Activated CD4-positive, alpha-beta T cell treated with anti-CD3 and anti-CD28 coated beads, Interleukin-2, amount 50 U/mL, for 48 hours (primary cell): ENCODE data around the gene CHST11.

Experiments used
- DNase-seq, 2 experiments: peaks; one replicate each; pipeline ENCODE4 v3.0.0-alpha.2; 2020

Gene CHST11

DNA sequence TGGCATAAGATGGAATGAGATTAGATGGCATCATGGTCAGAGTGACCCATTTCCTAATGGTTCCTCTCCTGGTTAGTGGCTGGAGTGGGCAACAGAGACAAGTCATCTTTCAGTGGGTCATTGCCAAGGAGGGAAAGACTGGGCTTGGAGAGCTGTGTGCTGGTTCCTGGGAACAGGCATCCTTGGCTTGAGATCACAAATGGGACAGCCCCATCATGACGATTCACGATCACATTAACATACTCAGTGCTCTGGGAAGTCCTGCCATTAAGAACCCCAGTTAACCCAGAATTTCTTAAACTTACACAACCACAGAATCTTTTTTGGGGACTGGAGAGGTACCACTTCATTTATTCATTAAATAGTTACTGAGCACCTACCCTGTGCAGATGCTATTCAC lies 27.3 kb downstream of the CHST11 start:
- DNase-seq = no peak

DNA sequence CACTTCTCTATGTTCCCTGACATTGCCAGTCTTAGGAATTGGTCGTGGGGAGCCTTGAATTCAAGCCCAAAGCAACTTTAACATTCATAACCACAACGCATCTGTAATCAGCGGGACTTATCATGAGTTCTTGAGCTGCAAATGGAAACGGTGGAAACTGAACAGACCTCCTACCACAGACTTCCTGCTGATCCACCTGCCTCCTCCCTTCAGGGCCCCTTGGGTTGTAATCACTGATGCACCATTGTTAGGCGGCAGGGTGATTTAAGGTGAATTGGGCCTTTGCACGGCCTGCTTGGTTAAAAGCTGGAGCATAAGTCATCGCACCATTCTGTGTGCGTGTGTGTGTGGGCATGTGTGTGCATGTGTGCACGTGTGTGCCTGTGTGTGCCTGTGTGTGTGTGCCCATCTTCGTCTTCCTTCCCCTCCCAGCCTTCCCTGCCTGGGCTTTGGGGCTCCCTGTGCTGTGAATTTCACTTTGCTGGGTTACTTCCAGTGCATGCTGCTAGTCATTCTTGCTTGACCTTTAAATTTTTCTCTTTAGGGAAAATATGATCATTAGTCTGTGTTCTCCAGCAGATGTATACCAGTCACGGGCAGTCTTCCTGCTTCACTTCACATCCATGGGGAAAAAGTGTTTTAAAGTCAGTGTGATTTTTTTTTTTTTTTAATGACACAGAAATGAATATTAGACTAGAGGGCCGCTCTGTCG lies 29.1 kb downstream of the CHST11 start:
- DNase-seq = peak; percentile 34 to 55

DNA sequence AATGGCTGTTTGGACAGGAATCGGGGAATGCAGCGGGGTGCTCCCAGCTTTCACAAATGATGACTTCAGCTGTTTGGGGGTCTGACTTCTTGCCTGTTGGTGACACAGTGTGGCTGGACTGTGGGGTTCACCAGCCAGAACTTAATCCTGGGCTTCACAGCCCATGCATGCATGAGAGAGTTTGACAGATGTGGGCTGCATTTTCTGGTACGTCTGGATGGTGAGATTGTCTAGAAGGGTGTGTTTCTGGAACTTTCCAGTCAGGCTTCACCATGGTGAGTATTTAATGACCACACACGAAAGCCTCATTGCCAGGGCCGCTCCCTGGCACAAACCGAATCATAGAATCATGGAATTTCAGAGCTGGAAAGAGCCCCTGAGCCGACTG lies 29.6 kb downstream of the CHST11 start:
- DNase-seq = no peak

DNA sequence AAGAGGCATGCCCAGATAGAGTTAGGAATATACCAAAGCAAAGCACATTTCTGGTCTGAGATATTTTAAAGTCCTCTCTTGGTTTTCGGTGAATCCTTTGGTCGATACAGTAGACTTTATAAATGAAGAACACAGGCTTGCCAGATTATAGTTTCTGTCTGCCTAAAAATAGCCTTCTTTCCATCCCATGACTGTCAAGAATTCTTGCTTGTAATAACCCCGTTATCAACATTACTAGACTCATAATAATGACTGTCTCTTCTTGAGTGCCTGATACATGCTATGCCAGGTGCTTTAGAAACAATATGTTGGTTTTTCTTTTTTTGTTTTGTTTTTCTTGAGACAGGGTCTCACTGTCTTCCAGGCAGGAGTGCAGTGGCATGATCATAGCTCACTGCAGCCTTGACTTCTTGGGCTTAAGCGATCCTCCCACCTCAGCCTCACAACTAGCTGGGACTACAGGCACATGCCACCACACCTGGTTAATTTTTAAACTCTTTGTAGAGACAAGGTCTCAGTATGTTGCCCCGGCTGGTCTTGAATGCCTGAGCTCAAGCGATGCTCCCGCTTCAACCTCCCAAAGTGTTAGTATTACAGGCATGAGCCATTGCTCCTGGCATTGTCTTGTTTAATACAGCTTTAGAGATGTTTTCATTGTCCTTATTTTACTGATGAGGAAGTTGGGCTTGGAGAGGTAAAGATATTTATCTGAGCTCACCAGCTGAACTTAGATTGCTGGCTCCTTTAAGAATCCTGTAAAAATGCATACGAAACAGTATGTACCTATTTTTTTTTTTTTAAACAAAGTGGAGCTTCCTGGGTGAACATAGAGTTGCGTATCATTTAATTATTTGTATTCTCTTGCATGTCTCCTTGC lies 30.4 kb downstream of the CHST11 start:
- DNase-seq = no peak

DNA sequence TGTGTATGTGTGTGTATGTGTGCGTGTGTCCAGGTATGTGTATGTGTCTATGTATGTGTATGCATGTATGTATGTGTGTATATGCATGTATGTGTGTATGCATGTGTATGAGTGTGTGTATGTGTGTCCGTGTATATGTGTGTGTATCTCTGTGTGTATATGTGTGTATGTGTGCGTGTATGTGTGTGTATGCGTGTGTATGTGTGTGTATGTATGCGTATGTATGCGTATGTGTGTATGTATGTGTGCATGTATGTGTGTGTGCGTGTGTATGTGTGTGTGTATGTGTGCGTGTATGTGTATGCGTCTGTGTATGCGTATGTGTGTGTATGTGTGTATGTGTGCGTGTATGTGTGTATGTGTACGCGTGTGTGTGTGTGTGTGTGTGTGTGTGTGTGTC lies 31.6 kb downstream of the CHST11 start:
- DNase-seq = no peak

DNA sequence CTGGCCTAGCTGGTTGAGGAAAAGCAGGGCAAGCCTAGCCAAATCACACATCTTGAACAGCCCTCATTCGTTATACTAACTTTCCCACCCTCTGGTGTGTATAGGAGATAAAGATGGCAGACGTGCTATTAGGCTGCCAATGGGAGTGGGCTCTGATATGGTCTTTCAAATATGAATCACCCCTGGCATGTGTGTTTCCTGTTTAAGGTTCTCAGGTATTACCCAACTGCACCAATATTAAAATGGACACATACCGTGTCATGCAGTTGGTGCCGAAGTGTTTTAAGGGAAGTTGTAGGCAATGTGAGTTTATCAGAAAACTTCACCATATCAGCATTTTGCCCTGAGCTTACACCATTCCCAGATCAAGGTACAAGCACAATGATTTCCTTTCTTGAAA lies 33.4 kb downstream of the CHST11 start:
- no peak for DNase-seq

DNA sequence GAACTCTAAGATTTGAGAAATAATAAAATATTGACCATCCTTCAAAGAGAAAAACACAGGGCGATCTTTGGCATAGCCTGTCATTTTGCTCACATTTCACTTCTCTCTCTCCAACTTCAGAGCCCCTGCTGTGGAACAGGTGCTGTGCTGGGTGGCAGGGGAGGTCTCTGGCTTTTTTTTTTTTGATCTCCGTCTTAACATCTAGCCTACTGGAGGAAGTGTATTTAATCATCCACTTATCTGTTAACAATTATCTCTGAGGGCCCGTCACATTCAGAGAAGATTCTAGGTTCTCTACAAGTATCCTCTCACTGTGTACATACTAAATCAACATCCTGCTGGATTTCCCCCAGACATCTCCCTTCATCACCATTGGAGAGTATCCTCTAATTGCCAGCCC lies 34.1 kb downstream of the CHST11 start:
- no peak for DNase-seq

DNA sequence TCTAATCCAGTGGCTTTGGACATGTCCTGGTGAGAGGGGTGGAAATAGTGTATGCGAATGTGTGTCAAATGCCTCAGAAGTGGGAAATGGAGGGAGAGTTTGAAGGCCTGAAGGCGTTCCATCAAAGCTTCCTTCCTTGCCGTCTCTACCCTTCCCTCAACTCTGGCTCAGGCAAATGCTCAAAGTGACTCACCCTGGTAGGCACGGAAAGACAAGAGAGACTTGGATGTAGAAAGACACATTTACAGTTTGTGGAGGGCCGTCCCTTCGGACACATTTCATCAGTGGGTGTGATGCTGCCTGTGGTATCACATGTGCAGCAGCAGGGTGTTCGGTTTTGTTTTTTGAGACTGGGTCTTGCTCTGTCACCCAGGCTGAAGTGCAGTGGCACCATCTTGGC lies 36.7 kb downstream of the CHST11 start:
- no peak for DNase-seq

DNA sequence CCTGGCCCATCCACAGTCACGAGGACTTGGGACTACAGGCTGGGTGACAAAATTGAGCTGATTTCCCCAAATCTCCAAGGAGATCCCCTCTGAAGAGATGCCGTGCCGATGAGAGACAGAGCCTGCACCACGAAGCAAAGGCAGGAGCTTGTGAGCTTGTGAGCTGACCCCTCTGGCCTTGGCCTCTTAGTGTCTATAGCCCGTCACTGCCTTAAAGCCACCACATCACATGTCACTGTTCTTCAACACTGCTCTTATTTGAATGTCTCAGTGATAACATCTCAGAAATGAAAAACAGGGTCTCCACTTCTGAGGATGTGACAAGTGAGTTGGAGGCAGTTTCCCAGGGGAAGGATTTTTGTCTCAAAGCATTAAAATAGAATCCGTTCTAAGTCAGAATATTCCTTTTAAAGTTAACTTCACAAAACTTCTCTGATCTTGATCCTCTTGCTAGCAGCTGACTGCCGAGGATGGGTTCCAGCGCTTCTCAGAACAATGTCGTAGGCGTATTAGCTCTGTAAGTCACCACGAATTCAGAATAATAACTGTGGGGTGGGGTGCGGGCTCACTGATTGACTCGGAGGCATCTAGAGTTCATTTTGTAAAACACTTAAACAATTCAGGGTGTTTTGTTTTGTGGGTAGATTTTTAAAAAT lies 37.5 kb downstream of the CHST11 start:
- peak; percentile 80 to 86 for DNase-seq

DNA sequence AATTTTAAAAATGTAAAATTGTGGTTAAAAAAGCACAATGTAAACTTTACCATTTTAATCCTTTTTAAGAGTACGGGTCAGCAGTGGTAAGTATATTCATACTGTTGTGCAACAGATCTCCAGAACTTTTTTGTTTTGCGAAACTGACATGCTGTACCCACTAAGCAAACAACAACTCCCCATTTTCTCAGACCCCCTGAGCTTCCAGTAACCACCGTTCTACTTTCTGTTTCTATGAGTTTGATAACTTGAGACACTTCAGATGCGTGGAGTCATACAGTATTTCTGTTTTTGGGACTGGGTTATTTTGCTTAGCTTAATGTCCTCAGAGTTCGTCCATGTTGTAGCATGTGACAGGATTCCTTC lies 38.0 kb downstream of the CHST11 start:
- DNase-seq = no peak

DNA sequence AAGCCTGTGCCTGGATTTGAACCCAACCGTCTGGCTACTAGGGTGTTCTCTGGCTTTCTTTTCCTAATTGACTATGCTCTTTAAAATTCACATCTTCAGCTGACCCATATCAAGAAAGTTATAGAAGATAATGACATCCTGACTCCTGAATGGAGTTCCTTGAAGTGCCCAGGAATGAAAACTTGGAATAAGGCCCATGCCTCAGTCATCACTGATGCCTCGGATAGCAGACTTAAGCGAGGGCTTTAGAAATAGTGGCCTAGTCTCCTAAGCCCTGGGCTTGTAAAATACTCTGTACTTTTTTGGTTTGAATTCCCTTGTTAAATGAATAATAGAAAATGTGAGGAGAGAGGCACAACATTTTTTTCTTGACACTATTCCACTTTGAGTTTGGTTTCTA lies 39.0 kb downstream of the CHST11 start:
- no peak for DNase-seq

DNA sequence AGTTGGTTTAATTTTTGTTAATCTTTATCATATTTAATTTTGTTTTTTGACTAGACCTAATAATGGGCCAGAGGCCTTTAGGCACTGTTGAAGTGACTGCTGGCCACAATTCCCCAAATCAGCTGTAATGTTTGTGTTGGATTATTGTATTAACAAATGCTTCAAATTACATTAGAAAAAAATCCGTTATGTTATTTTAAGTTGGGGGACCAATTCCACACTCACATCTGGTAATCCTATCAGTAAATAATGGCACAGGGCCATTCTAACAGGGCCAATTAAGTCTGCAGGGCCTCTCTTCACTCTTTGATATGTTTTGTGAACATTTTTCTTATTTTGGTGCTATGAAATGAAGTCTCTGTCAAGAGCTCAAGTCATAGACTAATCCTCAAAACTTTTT lies 39.6 kb downstream of the CHST11 start:
- no peak for DNase-seq

DNA sequence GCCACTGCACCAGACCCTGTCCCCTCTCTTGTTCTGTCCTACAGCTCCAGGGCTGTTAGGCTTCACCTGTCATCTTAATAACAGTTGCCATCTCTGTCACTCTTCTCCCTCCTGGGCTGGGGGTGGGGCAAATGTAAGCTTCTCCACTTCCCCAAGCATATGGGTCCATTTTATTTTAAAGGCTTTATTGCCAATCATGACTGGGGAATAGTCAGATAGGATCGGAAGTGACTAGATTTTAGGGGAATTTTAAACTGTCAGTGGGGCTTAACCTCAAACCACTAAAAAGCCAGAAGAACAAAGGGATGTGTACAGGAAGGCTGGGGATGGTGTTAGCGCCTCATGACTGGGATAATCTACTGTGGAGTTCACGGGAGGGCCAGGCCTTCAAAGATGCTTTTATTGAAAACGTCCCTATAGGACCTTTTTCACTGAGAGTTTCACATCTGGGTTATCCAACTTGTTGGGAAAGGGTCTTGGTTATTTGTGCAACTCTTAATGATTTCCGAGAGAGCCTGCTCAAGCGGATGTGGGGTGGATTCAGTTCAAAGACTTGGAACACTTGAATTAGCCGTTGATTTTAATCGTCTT lies 41.6 kb downstream of the CHST11 start:
- DNase-seq = peak; percentile 49 to 50

DNA sequence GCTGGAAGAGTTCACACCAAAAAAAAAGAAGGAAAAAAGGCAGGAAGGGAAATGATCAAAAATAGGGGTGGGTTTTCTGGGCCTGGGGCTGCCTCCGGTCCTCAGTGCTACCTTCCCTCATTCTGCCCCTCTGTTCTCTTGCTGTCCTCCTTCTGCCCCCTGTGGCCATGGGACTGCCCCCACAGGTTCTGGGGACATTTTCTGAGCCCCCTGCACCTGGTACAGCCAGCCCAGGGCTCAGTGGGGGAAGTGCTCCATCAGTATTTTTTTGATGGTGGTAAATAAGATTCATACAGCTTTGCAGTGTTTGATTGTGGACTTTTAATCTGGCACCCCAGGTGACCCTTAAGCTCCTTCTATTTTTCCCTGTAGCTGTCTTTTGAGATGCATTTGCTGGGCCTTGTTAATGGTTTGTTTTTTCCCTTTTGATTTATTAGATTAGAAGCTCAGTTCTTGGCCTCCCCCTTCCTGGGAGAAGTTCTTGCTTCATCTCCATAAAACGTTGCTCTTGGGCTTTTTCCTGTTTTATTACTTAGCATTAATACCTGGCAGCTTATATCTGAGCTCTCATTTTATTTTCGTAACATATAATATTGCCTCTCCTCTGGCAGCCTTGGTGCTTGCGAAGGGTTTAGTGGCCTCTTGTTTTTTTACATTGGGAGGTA lies 43.1 kb downstream of the CHST11 start:
- DNase-seq = no peak

DNA sequence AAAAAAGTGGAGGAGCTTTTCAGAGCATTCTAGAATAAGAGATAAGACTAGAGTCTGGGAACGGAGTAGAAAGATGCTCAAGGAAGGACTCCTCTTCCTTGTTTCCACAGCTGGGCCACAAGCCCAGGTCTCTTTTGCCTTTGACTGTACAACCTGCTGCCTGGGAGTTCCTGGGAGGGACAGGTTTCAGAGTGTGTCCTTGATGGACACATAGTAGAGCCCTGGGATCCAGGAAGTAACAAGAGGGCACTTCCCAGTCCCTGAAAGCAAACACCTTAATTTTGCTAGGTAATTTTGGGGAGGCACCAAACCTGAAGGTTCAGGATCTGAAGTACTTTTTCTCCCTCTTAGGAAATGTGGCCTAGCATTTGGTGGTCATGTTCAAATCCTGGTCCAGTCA lies 44.4 kb downstream of the CHST11 start:
- DNase-seq = no peak

DNA sequence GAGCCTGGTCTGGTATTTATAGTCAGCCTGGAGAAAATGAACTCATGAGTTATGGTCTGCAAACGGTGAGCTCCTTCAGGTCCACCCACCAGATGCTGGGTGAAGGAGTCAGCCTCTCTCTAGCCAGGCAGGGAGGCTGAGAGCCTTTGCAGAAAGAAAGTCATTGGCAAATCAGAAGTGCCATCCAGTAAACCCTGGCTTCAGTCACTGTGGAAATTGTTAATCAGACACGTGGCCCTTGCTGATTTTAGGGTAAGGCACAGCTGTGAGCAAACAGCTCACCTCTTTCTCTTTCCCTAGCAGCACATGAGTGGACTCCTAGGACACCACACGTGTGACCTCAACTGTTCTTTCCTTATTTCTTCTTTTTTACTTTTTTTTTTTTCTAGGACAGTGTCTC lies 44.9 kb downstream of the CHST11 start:
- DNase-seq = peak in 1 of 2 experiments; percentile 38

DNA sequence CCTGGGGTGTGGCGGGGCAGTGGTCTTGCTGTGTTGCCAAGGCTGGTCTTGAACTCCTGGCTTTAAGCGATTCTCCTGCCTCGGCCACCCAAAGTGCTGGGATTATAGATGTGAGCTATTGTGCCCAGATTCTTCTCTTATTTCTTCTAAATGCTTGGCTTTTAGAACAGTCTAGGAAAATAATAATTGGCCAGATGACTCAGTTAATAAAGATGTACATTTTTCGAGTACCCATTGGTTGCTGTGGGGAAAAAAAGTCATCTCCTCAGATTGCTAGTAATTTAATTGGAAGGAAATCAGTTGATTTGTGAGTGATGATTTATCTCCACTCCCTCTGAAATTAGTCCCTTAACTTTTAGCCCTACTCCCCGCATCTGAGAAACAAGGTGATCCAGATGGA lies 45.5 kb downstream of the CHST11 start:
- no peak for DNase-seq

DNA sequence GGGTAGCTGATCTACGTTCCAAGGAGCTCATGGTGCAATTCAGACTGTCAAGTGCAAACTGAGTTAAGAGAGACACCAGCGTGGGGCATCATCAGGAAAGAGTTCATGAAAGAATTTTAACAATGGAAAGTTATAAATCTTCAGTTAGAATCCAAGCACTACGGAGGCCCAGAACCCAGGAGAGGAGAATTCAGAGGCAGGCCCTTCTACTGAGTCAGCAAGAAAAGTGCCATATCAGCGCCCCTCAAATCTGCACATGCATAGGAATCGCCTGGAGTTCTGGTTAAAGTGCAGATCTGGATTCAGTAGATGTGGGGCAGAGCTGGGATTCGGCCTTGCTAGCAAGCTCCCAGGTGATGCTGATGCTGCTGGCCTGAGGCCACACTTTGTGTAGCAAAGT lies 45.9 kb downstream of the CHST11 start:
- no peak for DNase-seq

DNA sequence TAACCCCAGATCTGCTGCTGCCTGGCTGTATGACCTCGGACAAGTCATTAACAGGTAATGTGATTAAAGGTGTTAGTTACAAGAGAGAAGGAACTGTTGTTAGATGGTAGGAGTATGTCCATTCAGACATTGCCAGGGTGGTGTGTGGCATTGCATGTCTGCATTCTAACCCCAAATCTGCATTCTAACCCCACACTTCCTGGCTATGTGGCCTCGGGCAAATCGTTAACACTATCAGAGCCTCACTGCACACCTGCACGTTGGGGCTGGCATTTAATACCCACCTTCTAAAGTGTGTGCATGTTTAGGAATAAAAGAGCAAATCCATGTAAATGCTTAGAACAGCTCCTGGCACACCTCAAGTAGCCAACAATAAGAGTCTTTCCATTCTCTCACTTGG lies 46.4 kb downstream of the CHST11 start:
- DNase-seq = no peak

DNA sequence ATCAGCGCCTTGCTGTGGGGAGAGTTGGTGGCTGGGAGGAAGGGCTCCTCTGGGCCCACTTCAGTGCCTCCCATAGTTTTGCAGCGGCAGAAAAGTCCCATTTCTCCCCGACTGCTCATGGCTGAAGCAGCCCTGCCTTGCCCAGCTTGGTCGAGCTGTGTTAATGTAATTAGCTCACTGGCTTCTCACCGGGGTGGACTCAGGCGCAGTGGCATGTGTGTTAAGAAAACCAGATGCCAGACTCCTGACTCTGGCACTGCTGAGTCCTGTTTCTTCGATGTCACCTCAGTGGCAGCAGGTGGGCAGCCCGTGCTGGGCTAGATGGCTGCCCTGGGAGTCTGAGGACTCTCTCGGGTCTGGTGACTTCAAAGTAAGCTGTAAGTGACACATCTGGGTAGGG lies 47.4 kb downstream of the CHST11 start:
- no peak for DNase-seq

DNA sequence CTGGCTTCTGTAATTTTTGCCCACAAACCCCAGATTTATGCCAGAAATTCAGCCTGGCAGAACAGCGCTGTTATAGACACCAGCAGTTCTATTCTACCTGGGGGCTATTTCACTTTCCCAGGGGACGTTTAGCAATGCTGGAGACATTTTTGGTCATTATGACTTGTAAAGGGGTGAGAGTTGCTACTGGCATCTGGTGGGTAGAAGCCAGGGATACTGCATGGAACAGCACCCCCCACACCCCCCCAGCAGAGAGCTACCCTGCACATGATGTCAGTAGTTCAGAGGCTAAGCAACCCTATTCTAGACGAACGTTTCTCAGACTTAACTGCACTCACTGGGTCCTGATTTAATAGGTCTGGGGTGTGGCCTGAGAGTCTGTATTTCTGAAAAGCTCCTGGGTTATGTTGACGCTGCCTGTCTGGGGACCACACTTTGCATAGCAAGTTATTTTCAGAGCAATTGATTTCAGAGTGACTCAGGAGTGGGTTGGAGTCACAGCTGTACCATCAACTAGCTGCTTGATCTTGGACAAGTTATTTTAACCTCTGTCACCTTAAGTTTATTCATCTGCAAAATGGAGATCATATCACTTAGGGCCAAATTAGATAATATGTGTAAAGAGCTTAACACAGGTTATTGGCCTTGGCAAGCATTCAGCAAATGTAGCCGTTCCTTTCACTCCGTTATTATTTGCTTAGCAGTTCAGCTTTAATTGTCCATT lies 48.5 kb downstream of the CHST11 start:
- DNase-seq = no peak

DNA sequence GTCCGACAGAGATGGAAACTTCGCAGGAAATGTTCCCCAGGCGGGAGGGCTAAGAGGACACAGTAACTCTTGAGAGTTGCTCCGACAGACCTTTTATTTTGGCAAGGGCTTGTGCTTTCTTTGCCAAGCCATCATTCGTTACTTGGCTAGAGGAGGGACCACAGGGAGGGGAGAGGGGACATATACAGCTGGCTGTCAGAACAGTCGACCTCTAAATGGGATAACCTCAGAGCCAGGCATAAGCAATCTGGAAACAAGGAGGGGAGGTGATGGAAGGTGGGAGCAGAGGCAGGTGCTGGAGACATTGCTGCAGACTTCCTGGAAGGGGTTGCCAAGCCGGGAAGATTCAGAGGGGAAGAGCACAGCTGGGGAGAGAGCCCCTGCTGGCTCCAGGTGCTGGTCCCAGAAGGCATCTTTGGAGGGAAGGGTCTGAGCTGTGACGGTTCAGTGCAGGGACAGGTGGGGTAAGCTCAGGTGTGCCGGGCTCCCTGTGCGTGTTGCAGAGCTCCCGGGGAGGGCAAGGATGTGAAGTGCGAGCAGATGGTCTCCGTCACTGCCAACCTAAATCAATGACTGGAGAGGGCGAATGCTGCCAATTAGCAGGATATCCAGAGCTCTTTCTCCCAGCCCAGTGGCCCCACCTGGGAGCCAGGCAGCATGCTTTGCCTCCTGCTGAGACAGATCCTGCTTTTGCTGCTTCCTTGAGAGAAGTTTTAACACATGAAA lies 50.1 kb downstream of the CHST11 start:
- DNase-seq = no peak
